GM19324 (cell line): ENCODE data around the gene HMCES.

Experiments used
- ATAC-seq: cut with Tn5 transposase; IDR thresholded peaks from one replicate; pipeline ENCODE4 v1.9.1; 2021; ENCODE audit warnings: mild to moderate bottlenecking, moderate library complexity; ENCODE audit not compliant: unreplicated experiment, low FRiP score

HMCES gene

GRCh38 chr3:129278439-129278965, at the start of gene HMCES:
TSS of gene HMCES (plus strand) at chr3:129278870. CDS start at chr3:129279733, 863 bp downstream.
- peak; percentile 59 for ATAC-seq

GRCh38 chr3:129228891-129229585, 49.6 kb upstream of the HMCES start:
- ATAC-seq, result no peak

- no peak for ATAC-seq
Measured at GRCh38 chr3:129230311-129231019, 48.2 kb upstream of the HMCES start.

- no peak for ATAC-seq
Measured at GRCh38 chr3:129231331-129232119, 47.1 kb upstream of the HMCES start.

GRCh38 chr3:129233538-129233937, 45.1 kb upstream of the HMCES start:
- ATAC-seq, result peak; percentile 88

GRCh38 chr3:129234441-129234840, 44.2 kb upstream of the HMCES start:
- ATAC-seq, result no peak

- ATAC-seq, result no peak
Measured at GRCh38 chr3:129235344-129235917, 43.2 kb upstream of the HMCES start.

- no peak for ATAC-seq
Measured at GRCh38 chr3:129238945-129239705, 39.5 kb upstream of the HMCES start.

- no peak for ATAC-seq
Measured at GRCh38 chr3:129239991-129240390, 38.7 kb upstream of the HMCES start.

- ATAC-seq, result no peak
Measured at GRCh38 chr3:129240436-129240835, 38.2 kb upstream of the HMCES start.

- no peak for ATAC-seq
Measured at GRCh38 chr3:129245141-129245540, 33.5 kb upstream of the HMCES start.

- ATAC-seq, result peak; percentile 50
Measured at GRCh38 chr3:129245641-129246306, 32.9 kb upstream of the HMCES start.

- ATAC-seq, result no peak
Measured at GRCh38 chr3:129246636-129247035, 32.0 kb upstream of the HMCES start.

- ATAC-seq, result no peak
Measured at GRCh38 chr3:129248286-129248979, 30.2 kb upstream of the HMCES start.

- ATAC-seq, result peak; percentile 84
Measured at GRCh38 chr3:129249284-129250065, 29.2 kb upstream of the HMCES start, which contains the start of gene COPG1. TSS of gene COPG1 (plus strand) at chr3:129249606. CDS start at chr3:129249710, 104 bp downstream.

- no peak for ATAC-seq
Measured at GRCh38 chr3:129252748-129253147, 25.9 kb upstream of the HMCES start.

GRCh38 chr3:129254536-129255230, 24.0 kb upstream of the HMCES start:
- no peak for ATAC-seq
